Prostate gland (tissue), 1 donor: ENCODE data around the gene CACNA1A.

Experiments used
- POLR2A ChIP-seq: fragments of 450-650 bp; IDR thresholded peaks from one replicate; pipeline ENCODE4 v1.6.1; 2016; ENCODE audit warnings: antibody characterized with exemption, mild to moderate bottlenecking
- POLR2AphosphoS5 ChIP-seq: sonication (generic); formaldehyde crosslinking; IDR thresholded peaks from one replicate; pipeline ENCODE4 v1.6.1; 2017; ENCODE audit warnings: antibody characterized with exemption

- TF ChIP-seq POLR2AphosphoS5: no peak
- no peak for TF ChIP-seq POLR2A
These were observed 81.1 kb downstream of the CACNA1A start for GRCh38 chr19:13425151-13425550.
